ENCODE measurements around the gene DEAF1. TPM values are rescaled to one million over a fixed set of nuclear protein-coding genes. Genes with fewer than 3 reads are reported as not detected.
A peak's percentile ranks its signal among the peaks of the same experiment; 100 is the strongest.

The DEAF1 gene
- total RNA-seq, 1 donor from 2014 or later: 48.9 TPM

- Histone ChIP-seq H3K9me3 (ENCODE audit: insufficient read depth, low read depth, low read length) (no peaks in the 10 kb centered on the region), H4K20me1 (ENCODE audit: insufficient read depth, low read length) (peaks cover 69% of the 10 kb centered on the region), H2AFZ (ENCODE audit: low read depth, low read length) (no peak overlapping the region), H3K9ac (ENCODE audit: low read length) (no peak overlapping the region), H3K4me3 (ENCODE audit: insufficient read depth, low read depth, low read length) (no peak overlapping the region), H3K4me2 (ENCODE audit: low read length) (no peak overlapping the region), H3K4me1 (ENCODE audit: insufficient read depth, low read length) (peaks cover 4% of the 10 kb centered on the region), H3K27me3 (ENCODE audit: insufficient read depth, low read length) (no peaks in the 10 kb centered on the region), H3K27ac (ENCODE audit: low read depth, low read length) (no peak overlapping the region), H3K79me2 (ENCODE audit: insufficient read depth, low read length) (peaks cover 14% of the 10 kb centered on the region), H3K36me3 (ENCODE audit: insufficient read depth, low read length) (peaks cover 36% of the 10 kb centered on the region)
- no peak overlapping the region for H3K4me3 Mint-ChIP-seq (ENCODE audit: unreplicated experiment)
- no peaks in the 10 kb centered on the region for H3K27me3 Mint-ChIP-seq (ENCODE audit: low read depth, unreplicated experiment)
- peaks cover 16% of the 10 kb centered on the region for H3K36me3 Mint-ChIP-seq (ENCODE audit: low read depth, unreplicated experiment)
- H3K9me3 Mint-ChIP-seq (ENCODE audit: unreplicated experiment): no peaks in the 10 kb centered on the region
- no peak overlapping the region for H3K27ac Mint-ChIP-seq (ENCODE audit: unreplicated experiment)
- no peak for FAIRE-seq
- no peak for TF ChIP-seq CTCF (IDR thresholded peaks at IDR 0.05; ENCODE audit: insufficient read depth, low read depth, low read length)
- no peak for DNase-seq (ENCODE audit: low read depth)
- peaks cover 5% of the 10 kb centered on the region for H3K4me1 Mint-ChIP-seq (ENCODE audit: low read depth, unreplicated experiment)
Measured at GRCh38 chr11:607971-608659, 86.9 kb downstream of the DEAF1 start.

GRCh38 chr11:607020-607780 lies 87.8 kb downstream of the DEAF1 start:
- H3K9me3 Mint-ChIP-seq (ENCODE audit: unreplicated experiment): no peaks in the 10 kb centered on the region
- Histone ChIP-seq H3K36me3 (ENCODE audit: insufficient read depth, low read length) (peaks cover 38% of the 10 kb centered on the region), H4K20me1 (ENCODE audit: insufficient read depth, low read length) (peaks cover 64% of the 10 kb centered on the region), H3K27ac (ENCODE audit: low read depth, low read length) (peak overlapping the region; percentile 50), H3K9me3 (ENCODE audit: insufficient read depth, low read depth, low read length) (no peaks in the 10 kb centered on the region), H3K79me2 (ENCODE audit: insufficient read depth, low read length) (peaks cover 14% of the 10 kb centered on the region), H3K4me2 (ENCODE audit: low read length) (no peak overlapping the region), H2AFZ (ENCODE audit: low read depth, low read length) (no peak overlapping the region), H3K27me3 (ENCODE audit: insufficient read depth, low read length) (no peaks in the 10 kb centered on the region), H3K4me1 (ENCODE audit: insufficient read depth, low read length) (peaks cover 4% of the 10 kb centered on the region), H3K9ac (ENCODE audit: low read length) (no peak overlapping the region), H3K4me3 (ENCODE audit: insufficient read depth, low read depth, low read length) (no peak overlapping the region)
- TF ChIP-seq CTCF (IDR thresholded peaks at IDR 0.05; ENCODE audit: insufficient read depth, low read depth, low read length): no peak
- no peak for TF ChIP-seq EZH2 (IDR thresholded peaks at IDR 0.05; ENCODE audit: insufficient read depth, low read length)
- H3K36me3 Mint-ChIP-seq (ENCODE audit: low read depth, unreplicated experiment): peaks cover 14% of the 10 kb centered on the region
- DNase-seq (ENCODE audit: low read depth) (no peak), FAIRE-seq (no peak)
- H3K4me1 Mint-ChIP-seq (ENCODE audit: low read depth, unreplicated experiment): peaks cover 2% of the 10 kb centered on the region
- no peak overlapping the region for H3K27ac Mint-ChIP-seq (ENCODE audit: unreplicated experiment)
- H3K27me3 Mint-ChIP-seq (ENCODE audit: low read depth, unreplicated experiment): no peaks in the 10 kb centered on the region
- no peak overlapping the region for H3K4me3 Mint-ChIP-seq (ENCODE audit: unreplicated experiment)

GRCh38 chr11:606245-606644 lies 88.8 kb downstream of the DEAF1 start:
- Histone ChIP-seq H4K20me1 (ENCODE audit: insufficient read depth, low read length) (peaks cover 61% of the 10 kb centered on the region), H3K4me2 (ENCODE audit: low read length) (no peak overlapping the region), H3K79me2 (ENCODE audit: insufficient read depth, low read length) (peaks cover 17% of the 10 kb centered on the region), H3K36me3 (ENCODE audit: insufficient read depth, low read length) (peaks cover 44% of the 10 kb centered on the region), H3K4me1 (ENCODE audit: insufficient read depth, low read length) (peaks cover 4% of the 10 kb centered on the region), H3K4me3 (ENCODE audit: insufficient read depth, low read depth, low read length) (no peak overlapping the region), H3K9me3 (ENCODE audit: insufficient read depth, low read depth, low read length) (no peaks in the 10 kb centered on the region), H2AFZ (ENCODE audit: low read depth, low read length) (no peak overlapping the region), H3K27ac (ENCODE audit: low read depth, low read length) (peak overlapping the region; percentile 50), H3K27me3 (ENCODE audit: insufficient read depth, low read length) (no peaks in the 10 kb centered on the region), H3K9ac (ENCODE audit: low read length) (peak overlapping the region; percentile 23)
- no peak for TF ChIP-seq CTCF (IDR thresholded peaks at IDR 0.05; ENCODE audit: insufficient read depth, low read depth, low read length)
- TF ChIP-seq EZH2 (IDR thresholded peaks at IDR 0.05; ENCODE audit: insufficient read depth, low read length): no peak
- Mint-ChIP-seq H3K4me1 (ENCODE audit: low read depth, unreplicated experiment) (no peaks in the 10 kb centered on the region), H3K36me3 (ENCODE audit: low read depth, unreplicated experiment) (peaks cover 15% of the 10 kb centered on the region), H3K27ac (ENCODE audit: unreplicated experiment) (no peak overlapping the region), H3K4me3 (ENCODE audit: unreplicated experiment) (no peak overlapping the region), H3K27me3 (ENCODE audit: low read depth, unreplicated experiment) (no peaks in the 10 kb centered on the region), H3K9me3 (ENCODE audit: unreplicated experiment) (no peaks in the 10 kb centered on the region)
- no peak for FAIRE-seq
- DNase-seq (ENCODE audit: low read depth): peak; percentile 58

Measured in astrocyte (in vitro differentiated cells and primary cell).